Transverse colon (tissue), 4 donors: ENCODE results near the gene TNFRSF8. TPM values are rescaled to one million over a fixed set of nuclear protein-coding genes. Genes with fewer than 3 reads are reported as not detected.
"Not testable (repeated sequence)": the region's sequence is repeated elsewhere in the genome, so short reads cannot be mapped to it uniquely, and the experiment has no call there.

Source experiments
- DNase-seq: peaks from one replicate; pipeline ENCODE4 v3.0.0-alpha.2; 2019
- H3K27ac ChIP-seq, 4 donors: fragments of 200-600 bp; sonication (generic); 2 replicates each; pipeline ENCODE4 v1.5.1; 2016 to 2018; ENCODE audit warnings: inconsistent platforms in 4 of 4
- H3K27me3 ChIP-seq: fragments of 200-600 bp; sonication (generic); 2 replicates; pipeline ENCODE4 v1.5.1; 2017; ENCODE audit warnings: inconsistent platforms
- H3K36me3 ChIP-seq, 4 donors: fragments of 200-600 bp; sonication (generic); 2 replicates each; pipeline ENCODE4 v1.5.1; 2017 to 2019; ENCODE audit warnings: inconsistent platforms in 4 of 4
- H3K4me1 ChIP-seq, 4 donors: fragments of 200-600 bp; sonication (generic); 2 replicates each; pipeline ENCODE4 v1.5.1; 2017 to 2020; ENCODE audit warnings: inconsistent platforms in 4 of 4
- H3K4me3 ChIP-seq, 4 donors: fragments of 200-600 bp; sonication (generic); 1 replicate in 1 of 4; 2 replicates in 3 of 4; pipeline versions ENCODE4 v1.5.1 to v1.6.1; 2017 to 2019; ENCODE audit warnings: inconsistent platforms in 4 of 4
- H3K9me3 ChIP-seq, 2 donors: fragments of 200-600 bp; sonication (generic); 2 replicates each; pipeline ENCODE4 v1.5.1; 2017 to 2019; ENCODE audit warnings: inconsistent platforms in 2 of 2
- EP300 ChIP-seq: sonication (generic); formaldehyde crosslinking; IDR thresholded peaks from one replicate; pipeline ENCODE4 v1.6.1; 2017; ENCODE audit warnings: antibody characterized with exemption, low read depth
- POLR2A ChIP-seq: fragments of 450-650 bp; IDR thresholded peaks from one replicate; pipeline ENCODE4 v1.6.1; 2016; ENCODE audit warnings: antibody characterized with exemption, mild to moderate bottlenecking, moderate library complexity
- POLR2AphosphoS5 ChIP-seq, 3 donors: sonication (generic); formaldehyde crosslinking; IDR thresholded peaks; one replicate each; pipeline ENCODE4 v1.6.1; 2016; ENCODE audit warnings: antibody characterized with exemption in 3 of 3
- WGBS, 2 donors: methylation state at CpG; one replicate each; pipeline ENCODE4 v1.1.5; 2018; ENCODE audit warnings: low coverage in 1 of 2; 5-methylcytosine and 5-hydroxymethylcytosine counted together
- in situ Hi-C, 4 donors: fragments of 200-750 bp; cut with MboI; loops; one replicate each; pipeline versions ENCODE4 v1.15.0 to v1.15.1; 2017; ENCODE audit warnings: low sequenced_read_pairs in 3 of 4, low pct_ligation_motif_present in 1 of 4, low pct_unique_long_range_greater_than_20kb in 1 of 4
- intact Hi-C: fragments of 100-400 bp; cut with DNase I; formaldehyde crosslinking; loops from one replicate; pipeline ENCODE4 v1.15.1; 2023; ENCODE audit warnings: low total_unique reads
- total RNA-seq, 4 donors: library from RNA; depleted of rRNA; stranded (reverse); fragments of >200 nt; gene quantifications; one replicate each; pipeline ENCODE4 v1.1.0, GENCODE V29; 2016
- TF ChIP-seq, protein P1 (sequence below), 5 experiments: fragments of 200-600 bp in 3 of 5; fragments of 450-650 bp in 2 of 5; sonication (generic) in 3 of 5; IDR thresholded peaks; 1 replicate in 2 of 5; 2 replicates in 3 of 5; pipeline ENCODE4 v1.5.1; 2016 to 2017; ENCODE audit warnings: antibody characterized with exemption in 5 of 5, inconsistent platforms in 3 of 5, mild to moderate bottlenecking in 2 of 5, moderate library complexity in 1 of 5

Gene TNFRSF8
- total RNA-seq, 4 donors from 2014 or later: 0.16 TPM; not detected in 3

DNA sequence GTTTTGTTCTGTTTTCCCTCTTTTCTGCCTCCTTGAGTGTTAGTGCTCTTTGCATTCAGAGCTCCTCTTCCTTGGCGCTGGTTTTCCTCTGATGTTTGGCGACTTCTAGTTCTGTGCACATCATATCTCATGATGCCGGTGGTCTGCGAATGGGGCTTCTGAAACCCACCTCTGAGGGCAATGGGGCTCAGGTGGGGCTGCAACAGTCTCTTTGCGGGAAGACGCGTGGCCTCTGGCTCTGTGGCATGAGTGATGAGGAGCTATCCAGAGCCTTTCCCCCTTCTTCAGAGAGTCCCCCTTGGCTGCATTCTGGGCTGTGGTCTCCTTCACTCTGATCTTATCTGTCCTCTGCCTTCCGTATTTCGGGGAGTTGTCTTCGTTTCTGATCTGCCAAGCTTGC lies 39.0 kb downstream of the TNFRSF8 start:
- 96% methylated on average over 3 to 10 of the region's 10 CpGs for WGBS, 2 donors
- DNase-seq: no peak
- no peaks in the 10 kb centered on the region for H3K4me1 ChIP-seq
- no peak overlapping the region for H3K4me3 ChIP-seq
- no peaks in the 10 kb centered on the region for H3K36me3 ChIP-seq
- peaks cover 4% of the 10 kb centered on the region for H3K27me3 ChIP-seq
- TF ChIP-seq EP300 (no peak), POLR2A (no peak)
- in situ Hi-C loops: loop anchor here in 3 of 4 donors (25.0 kb wide), 1 partner anchor 560 kb away; no protein-coding TSS in a partner anchor
- H3K9me3 ChIP-seq: no peaks in the 10 kb centered on the region
- H3K27ac ChIP-seq: no peak overlapping the region
- intact Hi-C loops: no loop called here

DNA sequence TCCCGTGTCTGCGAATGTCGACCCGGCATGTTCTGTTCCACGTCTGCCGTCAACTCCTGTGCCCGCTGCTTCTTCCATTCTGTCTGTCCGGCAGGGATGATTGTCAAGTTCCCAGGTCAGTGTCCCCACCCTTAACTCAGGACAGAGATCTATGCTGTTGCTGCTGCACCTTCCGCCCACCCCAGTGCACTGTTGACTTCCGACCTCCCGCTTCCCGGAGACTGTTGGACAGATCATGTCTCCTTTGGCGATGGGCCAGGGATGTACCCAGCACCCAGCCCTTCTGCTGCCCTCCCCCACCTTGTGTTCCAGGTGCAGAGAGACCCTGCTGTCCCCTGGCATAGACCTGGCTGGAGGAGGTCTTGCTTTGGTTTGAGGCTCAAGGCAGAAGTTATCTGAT lies 41.3 kb downstream of the TNFRSF8 start:
- in situ Hi-C loops (loop anchor here in 3 of 4 donors (25.0 kb wide), 1 partner anchor 558 kb away; no protein-coding TSS in a partner anchor), intact Hi-C loops (no loop called here)
- peaks cover 4% of the 10 kb centered on the region for H3K27me3 ChIP-seq
- no peaks in the 10 kb centered on the region for H3K4me1 ChIP-seq
- 68% methylated on average over 13 of the region's 13 CpGs; no CpG with 5 or more reads in 1 of the 2 donors for WGBS, 2 donors
- H3K9me3 ChIP-seq: no peaks in the 10 kb centered on the region
- no peak for TF ChIP-seq EP300
- no peaks in the 10 kb centered on the region for H3K36me3 ChIP-seq
- no peak for DNase-seq
- H3K27ac ChIP-seq: no peak overlapping the region
- no peak overlapping the region for H3K4me3 ChIP-seq

DNA sequence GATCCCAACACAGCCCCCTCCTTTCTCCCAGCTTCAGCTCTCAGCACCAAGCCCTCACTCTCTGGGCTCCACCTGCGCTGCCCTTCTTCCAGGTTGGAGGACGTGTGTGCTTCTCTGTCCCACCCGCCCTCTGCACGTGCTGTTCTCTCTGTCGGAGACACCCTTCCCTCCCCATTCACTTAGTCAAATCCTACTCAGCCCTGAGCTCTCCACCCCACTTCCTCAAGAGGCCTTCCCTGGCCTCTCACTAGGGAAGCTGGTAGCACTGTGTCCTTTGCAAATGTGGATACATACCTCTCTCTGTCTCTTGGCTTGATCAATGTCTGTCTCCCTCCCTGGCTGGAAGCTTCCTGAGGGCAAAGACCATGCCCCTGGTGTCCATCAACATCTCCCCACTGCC lies 43.0 kb downstream of the TNFRSF8 start:
- no peaks in the 10 kb centered on the region for H3K4me1 ChIP-seq
- TF ChIP-seq, protein P1, sequence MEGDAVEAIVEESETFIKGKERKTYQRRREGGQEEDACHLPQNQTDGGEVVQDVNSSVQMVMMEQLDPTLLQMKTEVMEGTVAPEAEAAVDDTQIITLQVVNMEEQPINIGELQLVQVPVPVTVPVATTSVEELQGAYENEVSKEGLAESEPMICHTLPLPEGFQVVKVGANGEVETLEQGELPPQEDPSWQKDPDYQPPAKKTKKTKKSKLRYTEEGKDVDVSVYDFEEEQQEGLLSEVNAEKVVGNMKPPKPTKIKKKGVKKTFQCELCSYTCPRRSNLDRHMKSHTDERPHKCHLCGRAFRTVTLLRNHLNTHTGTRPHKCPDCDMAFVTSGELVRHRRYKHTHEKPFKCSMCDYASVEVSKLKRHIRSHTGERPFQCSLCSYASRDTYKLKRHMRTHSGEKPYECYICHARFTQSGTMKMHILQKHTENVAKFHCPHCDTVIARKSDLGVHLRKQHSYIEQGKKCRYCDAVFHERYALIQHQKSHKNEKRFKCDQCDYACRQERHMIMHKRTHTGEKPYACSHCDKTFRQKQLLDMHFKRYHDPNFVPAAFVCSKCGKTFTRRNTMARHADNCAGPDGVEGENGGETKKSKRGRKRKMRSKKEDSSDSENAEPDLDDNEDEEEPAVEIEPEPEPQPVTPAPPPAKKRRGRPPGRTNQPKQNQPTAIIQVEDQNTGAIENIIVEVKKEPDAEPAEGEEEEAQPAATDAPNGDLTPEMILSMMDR (IDR thresholded peaks at IDR 0.05): no peak
- TF ChIP-seq POLR2A (no peak), EP300 (no peak), POLR2AphosphoS5 (IDR thresholded peaks at IDR 0.05) (no peak)
- no peak for DNase-seq
- H3K27me3 ChIP-seq: peaks cover 4% of the 10 kb centered on the region
- in situ Hi-C loops (loop anchor here in 3 of 4 donors (25.0 kb wide), 1 partner anchor 556 kb away; no protein-coding TSS in a partner anchor), intact Hi-C loops (no loop called here)
- H3K27ac ChIP-seq: no peak overlapping the region
- no peaks in the 10 kb centered on the region for H3K9me3 ChIP-seq
- H3K36me3 ChIP-seq: no peaks in the 10 kb centered on the region
- 74 to 84% methylated on average over 5 of the region's 5 CpGs for WGBS, 2 donors
- H3K4me3 ChIP-seq: no peak overlapping the region

DNA sequence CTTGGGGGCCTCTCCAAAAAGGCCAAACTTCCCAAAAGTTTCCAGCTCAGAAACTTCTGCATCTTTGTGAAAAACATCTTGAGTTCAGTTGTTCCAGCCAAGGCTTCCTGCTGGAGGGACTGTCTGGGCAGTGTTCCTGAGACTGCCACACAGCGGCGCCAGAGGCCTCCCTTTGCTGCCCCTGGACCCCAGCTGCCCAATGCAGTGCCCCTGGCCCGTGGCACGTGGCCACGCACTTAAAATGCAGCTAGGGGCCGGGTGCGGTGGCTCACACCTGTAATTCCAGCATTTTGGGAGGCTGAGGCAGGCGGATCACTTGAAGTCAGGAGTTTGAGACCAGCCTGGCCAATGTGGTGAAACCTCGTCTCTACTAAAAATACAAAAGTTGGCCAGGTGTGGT lies 43.8 kb downstream of the TNFRSF8 start:
- in situ Hi-C loops: loop anchor here in 3 of 4 donors (25.0 kb wide), 1 partner anchor 555 kb away; no protein-coding TSS in a partner anchor
- whole genome bisulfite sequencing, 2 donors: 78% methylated on average over 9 of the region's 9 CpGs; no CpG with 5 or more reads in 1 of the 2 donors
- H3K36me3 ChIP-seq, DNase-seq, intact Hi-C loops, H3K4me3 ChIP-seq, H3K27ac ChIP-seq, H3K9me3 ChIP-seq, H3K4me1 ChIP-seq, H3K27me3 ChIP-seq: not testable (repeated sequence)

DNA sequence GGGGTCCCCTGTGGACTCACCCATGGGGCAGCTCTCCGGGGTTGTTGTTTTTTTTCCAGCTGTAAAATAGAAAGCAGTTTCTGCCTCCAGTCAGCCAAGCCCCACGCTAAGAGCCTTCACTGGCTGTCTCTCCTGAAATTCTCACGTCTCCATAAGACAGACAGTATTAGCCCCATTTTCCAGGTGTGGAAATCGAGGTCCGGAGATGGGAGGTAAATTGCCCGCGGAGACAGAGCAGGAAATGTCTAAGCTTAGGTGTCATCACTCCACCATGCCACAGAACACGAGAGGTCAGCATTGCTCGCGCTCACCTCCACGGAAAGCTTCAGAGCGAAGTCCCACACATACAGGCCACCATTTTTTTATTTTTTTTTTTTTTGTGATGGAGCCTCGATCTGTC lies 44.6 kb downstream of the TNFRSF8 start:
- TF ChIP-seq, protein P1 (IDR thresholded peaks at IDR 0.05): no peak
- no peak for TF ChIP-seq POLR2AphosphoS5 (IDR thresholded peaks at IDR 0.05)
- TF ChIP-seq POLR2A: no peak
- TF ChIP-seq EP300: no peak
- in situ Hi-C loops (loop anchor here in 3 of 4 donors (25.0 kb wide), 1 partner anchor 555 kb away; no protein-coding TSS in a partner anchor), intact Hi-C loops (no loop called here)
- H3K9me3 ChIP-seq: no peaks in the 10 kb centered on the region
- DNase-seq: no peak
- H3K27me3 ChIP-seq: peaks cover 4% of the 10 kb centered on the region
- no peaks in the 10 kb centered on the region for H3K4me1 ChIP-seq
- H3K27ac ChIP-seq: no peak overlapping the region
- 59 to 87% methylated on average over 3 to 13 of the region's 13 CpGs for WGBS, 2 donors
- H3K4me3 ChIP-seq: no peak overlapping the region
- no peaks in the 10 kb centered on the region for H3K36me3 ChIP-seq
